Skeletal muscle tissue (tissue), 4 donors: ENCODE measurements around the gene DAO. TPM values are rescaled to one million over a fixed set of nuclear protein-coding genes. Genes with fewer than 3 reads are reported as not detected.
"Not testable (repeated sequence)": the region's sequence is repeated elsewhere in the genome, so short reads cannot be mapped to it uniquely, and the experiment has no call there.

Experiments
- H3K27ac ChIP-seq: one replicate; pipeline ENCODE4 v1.7.0; 2013; ENCODE audit warnings: mild to moderate bottlenecking, low read depth, low read length, inconsistent platforms
- H3K27me3 ChIP-seq, 3 donors: one replicate each; pipeline ENCODE4 v1.7.0; 2013; ENCODE audit warnings: low read length in 3 of 3; ENCODE audit not compliant: control insufficient read depth in 3 of 3, insufficient read depth in 3 of 3
- H3K36me3 ChIP-seq, 3 donors: one replicate each; pipeline ENCODE4 v1.7.0; 2013; ENCODE audit warnings: low read length in 3 of 3; ENCODE audit not compliant: control insufficient read depth in 3 of 3, insufficient read depth in 3 of 3
- H3K4me1 ChIP-seq, 3 donors: one replicate each; pipeline ENCODE4 v1.7.0; 2013; ENCODE audit warnings: low read length in 3 of 3, mild to moderate bottlenecking in 3 of 3; ENCODE audit not compliant: control insufficient read depth in 3 of 3, insufficient read depth in 3 of 3
- H3K4me3 ChIP-seq, 3 donors: one replicate each; pipeline ENCODE4 v1.7.0; 2013; ENCODE audit warnings: low read length in 3 of 3
- H3K9ac ChIP-seq, 3 donors: one replicate each; pipeline ENCODE4 v1.7.0; 2013; ENCODE audit warnings: low read length in 3 of 3, mild to moderate bottlenecking in 3 of 3, moderate library complexity in 2 of 3, low read depth in 1 of 3
- H3K9me3 ChIP-seq, 3 donors: one replicate each; pipeline ENCODE4 v1.7.0; 2013; ENCODE audit warnings: low read length in 3 of 3; ENCODE audit not compliant: control insufficient read depth in 3 of 3
- total RNA-seq: library from RNA; depleted of rRNA; stranded (reverse); fragments of >200 nt; gene quantifications from one replicate; pipeline ENCODE4 v1.2.3, GENCODE V29; 2014
- donor health status: Osteomylitis.

The DAO gene
- total RNA-seq, 1 donor from 2014 or later = not detected

- H3K4me3 ChIP-seq = peak overlapping the region in 2 of 3 donors; percentile 8 to 34
- no peaks in the 10 kb centered on the region for H3K27me3 ChIP-seq
- peak overlapping the region; percentile 95 for H3K27ac ChIP-seq
- H3K9me3 ChIP-seq = no peaks in the 10 kb centered on the region
- H3K4me1 ChIP-seq = peaks cover 62 to 85% (median 83%) of the 10 kb centered on the region in 3 donors
- H3K9ac ChIP-seq = peak overlapping the region; percentile 67 to 75 (median 69)
- peaks cover 9 to 17% (median 10%) of the 10 kb centered on the region in 3 donors for H3K36me3 ChIP-seq
Observed at GRCh38 chr12:108838194-108839017, 41.5 kb upstream of the DAO start.

- no peak overlapping the region for H3K4me3 ChIP-seq
- no peaks in the 10 kb centered on the region for H3K9me3 ChIP-seq
- peaks cover 53 to 80% (median 75%) of the 10 kb centered on the region in 3 donors for H3K4me1 ChIP-seq
- peaks cover 9 to 17% (median 12%) of the 10 kb centered on the region in 3 donors for H3K36me3 ChIP-seq
- H3K9ac ChIP-seq = peak overlapping the region; percentile 52 to 67 (median 67)
- no peaks in the 10 kb centered on the region for H3K27me3 ChIP-seq
- H3K27ac ChIP-seq = peak overlapping the region; percentile 95
Observed at GRCh38 chr12:108839018-108839889, 40.6 kb upstream of the DAO start.

GRCh38 chr12:108839890-108840230 lies 40.0 kb upstream of the DAO start:
- H3K4me1 ChIP-seq = peaks cover 47 to 79% (median 71%) of the 10 kb centered on the region in 3 donors

GRCh38 chr12:108840605-108841332 lies 39.1 kb upstream of the DAO start:
- H3K9me3 ChIP-seq = no peaks in the 10 kb centered on the region
- no peaks in the 10 kb centered on the region for H3K27me3 ChIP-seq
- H3K9ac ChIP-seq = peak overlapping the region in 2 of 3 donors; percentile 35 to 67
- H3K36me3 ChIP-seq = peaks cover 5 to 17% (median 7%) of the 10 kb centered on the region in 3 donors
- peak overlapping the region; percentile 95 for H3K27ac ChIP-seq
- no peak overlapping the region for H3K4me3 ChIP-seq
- peaks cover 53 to 78% (median 71%) of the 10 kb centered on the region in 3 donors for H3K4me1 ChIP-seq

More at GRCh38 chr12:108839890-108840230, 40.0 kb upstream of the DAO start:
- Histone ChIP-seq H3K27me3 (no peaks in the 10 kb centered on the region), H3K4me3 (no peak overlapping the region), H3K27ac (peak overlapping the region; percentile 95), H3K9me3 (no peaks in the 10 kb centered on the region), H3K9ac (peak overlapping the region; percentile 52 to 67 (median 67)), H3K36me3 (peaks cover 6 to 18% (median 10%) of the 10 kb centered on the region in 3 donors)

DNA sequence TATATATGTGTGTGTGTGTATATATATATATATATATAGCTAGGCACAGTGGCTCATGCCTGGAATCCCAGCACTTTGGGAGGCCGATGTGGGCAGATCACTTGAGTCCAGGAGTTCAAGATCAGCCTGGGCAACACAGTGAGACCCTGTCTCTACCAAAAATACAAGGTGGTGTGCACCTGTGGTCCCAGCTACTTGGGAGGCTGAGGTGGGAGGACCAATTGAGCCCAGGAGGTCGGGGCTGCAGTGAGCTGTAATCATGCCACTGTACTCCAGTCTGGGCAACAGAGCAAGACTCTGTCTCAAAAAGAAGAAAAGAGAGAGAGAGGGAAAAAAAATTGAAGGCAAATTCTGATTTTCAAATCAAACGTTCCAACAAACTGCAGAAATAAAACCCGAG lies 38.1 kb upstream of the DAO start:
- not testable (repeated sequence) for H3K9ac ChIP-seq, H3K27me3 ChIP-seq, H3K9me3 ChIP-seq, H3K4me3 ChIP-seq
- H3K4me1 ChIP-seq = peaks cover 58 to 81% (median 73%) of the 10 kb centered on the region in 3 donors
- H3K36me3 ChIP-seq = peaks cover 5 to 19% (median 7%) of the 10 kb centered on the region in 3 donors
- H3K27ac ChIP-seq = peak overlapping the region; percentile 49

GRCh38 chr12:108842361-108842760 lies 37.5 kb upstream of the DAO start:
- Histone ChIP-seq H3K9me3 (no peaks in the 10 kb centered on the region), H3K9ac (peak overlapping the region in 1 of 3 donors; percentile 1), H3K36me3 (peaks cover 5 to 20% (median 7%) of the 10 kb centered on the region in 3 donors), H3K27me3 (no peaks in the 10 kb centered on the region), H3K27ac (peak overlapping the region; percentile 49), H3K4me3 (no peak overlapping the region), H3K4me1 (peaks cover 60 to 81% (median 73%) of the 10 kb centered on the region in 3 donors)

- Histone ChIP-seq H3K27ac (peak overlapping the region; percentile 49), H3K9me3 (no peaks in the 10 kb centered on the region), H3K36me3 (peaks cover 7 to 27% (median 12%) of the 10 kb centered on the region in 3 donors), H3K4me3 (no peak overlapping the region), H3K4me1 (peaks cover 59 to 81% (median 71%) of the 10 kb centered on the region in 3 donors), H3K27me3 (no peaks in the 10 kb centered on the region), H3K9ac (no peak overlapping the region)
Observed at GRCh38 chr12:108843187-108843586, 36.7 kb upstream of the DAO start.

DNA sequence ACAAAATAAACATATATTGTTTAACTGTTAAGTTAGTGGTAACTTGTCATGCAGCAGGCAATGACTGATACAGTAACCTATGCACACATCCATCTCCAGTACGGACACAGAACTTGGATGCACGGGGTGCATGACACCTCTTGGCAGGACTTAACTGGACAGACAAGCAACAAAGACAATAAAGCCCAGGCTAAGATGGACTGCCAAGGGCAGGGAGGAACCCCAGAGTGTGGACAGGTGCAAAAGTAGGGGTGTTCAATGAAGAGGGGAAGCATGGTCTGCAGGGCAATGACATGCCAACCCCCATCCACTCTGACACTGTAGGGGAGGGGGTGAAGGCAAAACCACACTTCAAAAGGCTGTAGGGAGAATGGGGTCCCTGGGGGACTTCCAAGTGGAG lies 34.2 kb upstream of the DAO start:
- no peaks in the 10 kb centered on the region for H3K9me3 ChIP-seq
- no peaks in the 10 kb centered on the region for H3K27me3 ChIP-seq
- peak overlapping the region; percentile 19 to 68 (median 62) for H3K9ac ChIP-seq
- H3K36me3 ChIP-seq = peaks cover 15 to 32% (median 19%) of the 10 kb centered on the region in 3 donors
- H3K27ac ChIP-seq = peak overlapping the region; percentile 52
- H3K4me3 ChIP-seq = peak overlapping the region in 2 of 3 donors; percentile 6 to 25
- H3K4me1 ChIP-seq = peaks cover 43 to 69% (median 60%) of the 10 kb centered on the region in 3 donors

GRCh38 chr12:108846290-108846701 lies 33.6 kb upstream of the DAO start:
- Histone ChIP-seq H3K27ac (peak overlapping the region; percentile 52), H3K9ac (peak overlapping the region in 2 of 3 donors; percentile 19 to 68), H3K9me3 (no peaks in the 10 kb centered on the region), H3K4me3 (peak overlapping the region in 1 of 3 donors; percentile 6), H3K36me3 (peaks cover 15 to 32% (median 19%) of the 10 kb centered on the region in 3 donors), H3K4me1 (peaks cover 47 to 68% (median 58%) of the 10 kb centered on the region in 3 donors), H3K27me3 (no peaks in the 10 kb centered on the region)
